Posterior vena cava (tissue), 2 donors: ENCODE results near the gene OAS3. TPM values are rescaled to one million over a fixed set of nuclear protein-coding genes. Genes with fewer than 3 reads are reported as not detected.
A peak's percentile ranks its signal among the peaks of the same experiment; 100 is the strongest.
"Not testable (repeated sequence)": the region's sequence is repeated elsewhere in the genome, so short reads cannot be mapped to it uniquely, and the experiment has no call there.

ENCODE experiments used
- DNase-seq: peaks from one replicate; pipeline ENCODE4 v3.0.0-alpha.2; 2020; ENCODE audit warnings: low spot score
- intact Hi-C, 2 donors: fragments of 100-400 bp; cut with DNase I; formaldehyde crosslinking; loops; one replicate each; pipeline versions ENCODE4 v1.14.1 to v1.14.2; 2022 to 2023
- total RNA-seq, 2 donors: library from RNA; stranded (reverse); fragmentation: NEBNext Ultra II Directional; extraction: Animal tissue kit (Norgen Biotek cat#: 25700); gene quantifications; one replicate each; pipeline ENCODE4 v1.2.1, GENCODE V29; 2021
- donor health status: DM: yes; HTN: yes; CAD: no.
- donor health status: DM: yes; HTN: yes; CAD: no.

The OAS3 gene
- total RNA-seq, 2 donors from 2014 or later, result 11.3 to 21.1 TPM

DNA sequence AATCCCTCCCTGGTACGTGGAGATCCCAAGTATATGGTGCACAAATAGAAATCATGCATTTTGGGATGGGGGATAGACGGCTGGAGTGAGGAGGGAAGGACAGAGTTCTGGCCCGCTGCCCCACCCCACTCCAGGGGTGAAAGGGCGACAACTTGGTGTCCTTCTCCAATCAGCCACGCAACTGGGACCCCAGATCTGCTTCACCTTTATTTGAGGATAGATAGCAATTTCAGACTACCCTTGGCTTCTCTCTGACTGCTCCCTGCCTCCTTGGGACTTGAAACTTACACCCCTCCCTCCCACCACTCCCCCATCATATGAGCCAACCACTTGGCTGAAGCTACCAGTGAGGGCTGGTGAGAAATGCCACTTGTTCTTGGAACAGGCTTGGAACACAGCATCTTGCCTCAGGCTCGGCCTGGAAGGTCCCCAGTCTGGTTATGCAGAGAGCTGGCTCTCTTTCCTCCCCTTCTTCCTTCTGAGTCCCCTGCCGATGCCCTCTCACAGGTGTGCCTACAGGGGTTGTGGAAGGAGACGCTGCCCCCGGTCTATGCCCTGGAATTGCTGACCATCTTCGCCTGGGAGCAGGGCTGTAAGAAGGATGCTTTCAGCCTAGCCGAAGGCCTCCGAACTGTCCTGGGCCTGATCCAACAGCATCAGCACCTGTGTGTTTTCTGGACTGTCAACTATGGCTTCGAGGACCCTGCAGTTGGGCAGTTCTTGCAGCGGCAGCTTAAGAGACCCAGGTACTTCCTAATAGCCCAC is 8.1 kb downstream of the OAS3 start:
- DNase-seq, result no peak
- intact Hi-C loops, result no loop called here

- DNase-seq, result no peak
- intact Hi-C loops, result no loop called here
Observed at GRCh38 chr12:112947314-112947713, 9.0 kb downstream of the OAS3 start.

DNA sequence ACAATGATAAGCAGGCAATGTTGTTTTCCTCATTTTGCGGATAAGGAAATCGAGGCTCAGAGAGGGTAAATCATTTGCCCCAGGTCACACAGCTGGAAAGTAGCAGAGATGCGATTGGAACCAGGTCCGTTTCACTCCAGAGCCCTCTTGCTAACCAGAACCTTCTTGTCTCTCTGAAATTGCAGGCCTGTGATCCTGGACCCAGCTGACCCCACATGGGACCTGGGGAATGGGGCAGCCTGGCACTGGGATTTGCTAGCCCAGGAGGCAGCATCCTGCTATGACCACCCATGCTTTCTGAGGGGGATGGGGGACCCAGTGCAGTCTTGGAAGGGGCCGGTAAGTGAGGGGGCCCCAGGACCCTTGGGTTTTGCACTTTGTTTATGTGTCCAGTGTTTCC is 9.5 kb downstream of the OAS3 start:
- intact Hi-C loops, result no loop called here
- no peak for DNase-seq

DNA sequence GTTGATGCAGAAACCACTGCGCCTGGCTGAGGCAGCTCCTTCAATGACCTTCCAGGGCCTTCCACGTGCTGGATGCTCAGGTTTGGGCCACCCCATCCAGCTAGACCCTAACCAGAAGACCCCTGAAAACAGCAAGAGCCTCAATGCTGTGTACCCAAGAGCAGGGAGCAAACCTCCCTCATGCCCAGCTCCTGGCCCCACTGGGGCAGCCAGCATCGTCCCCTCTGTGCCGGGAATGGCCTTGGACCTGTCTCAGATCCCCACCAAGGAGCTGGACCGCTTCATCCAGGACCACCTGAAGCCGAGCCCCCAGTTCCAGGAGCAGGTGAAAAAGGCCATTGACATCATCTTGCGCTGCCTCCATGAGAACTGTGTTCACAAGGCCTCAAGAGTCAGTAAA is 10.5 kb downstream of the OAS3 start:
- intact Hi-C loops, result no loop called here
- no peak for DNase-seq

- intact Hi-C loops, result no loop called here
- no peak for DNase-seq
Observed at GRCh38 chr12:112950701-112951100, 12.4 kb downstream of the OAS3 start.

DNA sequence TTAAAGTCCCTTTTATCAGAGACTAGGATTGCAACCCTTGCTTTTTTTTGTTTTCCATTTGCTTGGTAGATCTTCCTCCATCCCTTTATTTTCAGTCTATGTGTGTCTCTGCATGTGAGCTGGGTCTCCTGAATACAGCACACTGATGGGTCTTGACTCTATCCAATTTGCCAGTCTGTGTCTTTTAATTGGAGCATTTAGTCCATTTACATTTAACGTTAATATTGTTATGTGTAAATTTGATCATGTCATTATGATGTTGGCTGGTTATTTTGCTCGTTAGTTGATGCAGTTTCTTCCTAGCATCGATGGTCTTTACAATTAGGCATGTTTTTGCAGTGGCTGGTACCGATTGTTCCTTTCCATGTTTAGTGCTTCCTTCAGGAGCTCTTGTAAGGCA is 18.9 kb downstream of the OAS3 start:
- intact Hi-C loops, DNase-seq: not testable (repeated sequence)

DNA sequence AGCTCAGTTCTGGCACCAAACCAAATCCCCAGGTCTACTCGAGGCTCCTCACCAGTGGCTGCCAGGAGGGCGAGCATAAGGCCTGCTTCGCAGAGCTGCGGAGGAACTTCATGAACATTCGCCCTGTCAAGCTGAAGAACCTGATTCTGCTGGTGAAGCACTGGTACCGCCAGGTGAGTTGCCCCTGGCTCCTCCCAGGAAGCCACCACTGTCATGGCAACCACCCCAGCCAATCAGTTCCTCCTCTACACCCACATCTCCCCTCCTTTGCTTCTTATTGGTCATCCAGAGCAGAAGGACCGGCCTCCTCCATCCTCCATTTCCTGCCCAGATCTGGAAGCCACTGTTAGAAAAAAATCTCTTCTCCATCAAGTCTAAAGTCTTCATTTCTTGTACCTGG is 22.8 kb downstream of the OAS3 start:
- intact Hi-C loops, result no loop called here
- DNase-seq, result no peak

DNA sequence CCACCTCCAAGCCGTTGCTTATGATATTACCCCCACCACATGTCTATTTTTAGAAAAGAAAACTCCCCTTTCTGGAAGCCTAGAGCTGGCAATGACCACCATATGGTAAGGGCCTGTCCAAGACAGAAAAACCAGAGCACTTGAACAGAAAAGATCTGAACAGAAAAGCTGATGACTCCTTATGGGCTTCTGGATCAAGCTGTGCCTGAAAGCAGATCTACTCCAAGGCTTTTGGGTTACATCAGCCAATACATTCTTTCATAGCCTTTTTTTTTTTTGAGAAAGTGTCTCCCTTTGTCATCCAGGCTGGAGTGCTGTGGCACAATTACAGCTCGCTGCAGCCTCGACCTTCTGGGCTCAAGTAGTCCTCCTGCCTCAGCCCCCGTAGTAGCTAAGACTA is 23.3 kb downstream of the OAS3 start:
- intact Hi-C loops, result no loop called here
- DNase-seq, result no peak

DNA sequence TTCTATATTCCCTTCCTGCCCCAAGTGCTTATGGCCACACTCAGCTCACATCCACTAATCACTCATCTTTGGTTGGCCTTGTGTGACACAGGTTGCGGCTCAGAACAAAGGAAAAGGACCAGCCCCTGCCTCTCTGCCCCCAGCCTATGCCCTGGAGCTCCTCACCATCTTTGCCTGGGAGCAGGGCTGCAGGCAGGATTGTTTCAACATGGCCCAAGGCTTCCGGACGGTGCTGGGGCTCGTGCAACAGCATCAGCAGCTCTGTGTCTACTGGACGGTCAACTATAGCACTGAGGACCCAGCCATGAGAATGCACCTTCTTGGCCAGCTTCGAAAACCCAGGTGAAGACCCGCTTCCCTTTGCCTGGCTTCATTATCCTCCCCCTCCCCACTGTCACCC is 24.3 kb downstream of the OAS3 start:
- intact Hi-C loops, result no loop called here
- DNase-seq, result peak; percentile 61

GRCh38 chr12:112963227-112963861 is 25.1 kb downstream of the OAS3 start:
- DNase-seq, result peak; percentile 72

GRCh38 chr12:112964067-112964670 is 25.9 kb downstream of the OAS3 start:
- intact Hi-C loops, result no loop called here
- peak; percentile 59 for DNase-seq

More at GRCh38 chr12:112963227-112963861, 25.1 kb downstream of the OAS3 start:
- intact Hi-C loops, result no loop called here

DNA sequence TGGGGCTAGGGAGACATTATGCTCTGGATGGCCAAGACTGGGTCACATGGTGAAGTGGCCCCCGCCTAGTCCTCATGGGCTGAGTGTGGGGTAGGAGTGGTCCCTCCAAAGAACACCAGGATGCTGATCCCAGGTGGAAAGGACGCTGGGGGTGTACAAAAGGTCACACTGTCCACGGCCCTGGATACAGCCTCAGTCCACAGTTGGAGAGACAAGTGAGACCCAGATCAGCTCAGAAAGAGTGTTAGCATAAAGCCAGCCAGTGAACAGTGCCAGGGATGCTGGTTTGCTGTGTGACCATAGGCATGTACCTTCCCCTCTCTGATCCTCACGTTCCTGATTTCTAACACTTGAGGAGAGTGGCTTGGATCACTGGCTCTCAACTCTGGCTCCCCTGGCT is 26.6 kb downstream of the OAS3 start:
- peak; percentile 44 for DNase-seq
- intact Hi-C loops, result no loop called here

- peak; percentile 46 for DNase-seq
- intact Hi-C loops, result no loop called here
Observed at GRCh38 chr12:112965643-112966042, 27.4 kb downstream of the OAS3 start.

DNA sequence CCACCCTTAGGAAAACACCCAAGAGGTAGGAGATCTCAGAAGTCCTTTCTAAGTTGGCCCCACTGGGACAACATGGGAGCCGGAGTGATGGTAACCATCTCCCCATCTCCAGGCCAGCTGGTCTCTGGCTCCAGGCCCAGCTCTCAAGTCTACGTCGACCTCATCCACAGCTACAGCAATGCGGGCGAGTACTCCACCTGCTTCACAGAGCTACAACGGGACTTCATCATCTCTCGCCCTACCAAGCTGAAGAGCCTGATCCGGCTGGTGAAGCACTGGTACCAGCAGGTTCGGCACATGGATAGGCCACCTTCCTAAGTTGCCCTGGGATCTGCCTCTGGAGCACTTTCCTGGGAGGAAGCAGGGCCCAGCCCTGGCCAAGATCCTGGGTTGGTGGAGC is 29.0 kb downstream of the OAS3 start:
- DNase-seq, result no peak
- intact Hi-C loops, result no loop called here

DNA sequence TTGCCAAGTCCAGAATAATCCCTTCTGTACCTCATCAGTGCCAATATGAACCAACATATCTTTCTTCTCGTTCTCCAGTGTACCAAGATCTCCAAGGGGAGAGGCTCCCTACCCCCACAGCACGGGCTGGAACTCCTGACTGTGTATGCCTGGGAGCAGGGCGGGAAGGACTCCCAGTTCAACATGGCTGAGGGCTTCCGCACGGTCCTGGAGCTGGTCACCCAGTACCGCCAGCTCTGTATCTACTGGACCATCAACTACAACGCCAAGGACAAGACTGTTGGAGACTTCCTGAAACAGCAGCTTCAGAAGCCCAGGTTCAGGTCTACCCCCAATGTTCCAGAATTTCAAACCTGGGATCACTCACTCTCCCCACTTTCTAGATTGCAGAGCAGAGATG is 29.6 kb downstream of the OAS3 start:
- no peak for DNase-seq
- intact Hi-C loops, result no loop called here

DNA sequence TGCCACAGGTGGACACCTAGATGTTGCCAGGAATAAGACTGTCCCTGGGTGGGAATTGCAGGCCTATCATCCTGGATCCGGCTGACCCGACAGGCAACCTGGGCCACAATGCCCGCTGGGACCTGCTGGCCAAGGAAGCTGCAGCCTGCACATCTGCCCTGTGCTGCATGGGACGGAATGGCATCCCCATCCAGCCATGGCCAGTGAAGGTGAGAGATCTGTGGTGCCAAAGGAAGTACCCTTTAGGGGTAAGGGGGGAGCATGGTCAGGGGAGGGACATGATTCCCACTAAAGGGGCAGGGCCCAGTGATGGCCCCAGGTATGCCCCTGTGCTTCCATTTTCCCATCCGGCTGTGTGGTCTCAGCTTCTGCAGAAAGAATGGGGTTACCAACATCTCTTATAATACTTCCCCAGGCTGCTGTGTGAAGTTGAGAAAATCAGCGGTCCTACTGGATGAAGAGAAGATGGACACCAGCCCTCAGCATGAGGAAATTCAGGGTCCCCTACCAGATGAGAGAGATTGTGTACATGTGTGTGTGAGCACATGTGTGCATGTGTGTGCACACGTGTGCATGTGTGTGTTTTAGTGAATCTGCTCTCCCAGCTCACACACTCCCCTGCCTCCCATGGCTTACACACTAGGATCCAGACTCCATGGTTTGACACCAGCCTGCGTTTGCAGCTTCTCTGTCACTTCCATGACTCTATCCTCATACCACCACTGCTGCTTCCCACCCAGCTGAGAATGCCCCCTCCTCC is 31.5 kb downstream of the OAS3 start:
- DNase-seq, result peak; percentile 58

GRCh38 chr12:112970391-112970790 is 32.1 kb downstream of the OAS3 start:
- intact Hi-C loops, result no loop called here
- no peak for DNase-seq

More for the DNA sequence above, 31.5 kb downstream of the OAS3 start:
- intact Hi-C loops, result no loop called here

DNA sequence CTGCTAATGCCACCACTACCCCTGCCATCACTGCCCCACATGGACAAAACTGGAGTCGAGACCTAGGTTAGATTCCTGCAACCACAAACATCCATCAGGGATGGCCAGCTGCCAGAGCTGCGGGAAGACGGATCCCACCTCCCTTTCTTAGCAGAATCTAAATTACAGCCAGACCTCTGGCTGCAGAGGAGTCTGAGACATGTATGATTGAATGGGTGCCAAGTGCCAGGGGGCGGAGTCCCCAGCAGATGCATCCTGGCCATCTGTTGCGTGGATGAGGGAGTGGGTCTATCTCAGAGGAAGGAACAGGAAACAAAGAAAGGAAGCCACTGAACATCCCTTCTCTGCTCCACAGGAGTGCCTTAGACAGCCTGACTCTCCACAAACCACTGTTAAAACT is 33.0 kb downstream of the OAS3 start:
- peak; percentile 46 for DNase-seq
- intact Hi-C loops, result no loop called here

DNA sequence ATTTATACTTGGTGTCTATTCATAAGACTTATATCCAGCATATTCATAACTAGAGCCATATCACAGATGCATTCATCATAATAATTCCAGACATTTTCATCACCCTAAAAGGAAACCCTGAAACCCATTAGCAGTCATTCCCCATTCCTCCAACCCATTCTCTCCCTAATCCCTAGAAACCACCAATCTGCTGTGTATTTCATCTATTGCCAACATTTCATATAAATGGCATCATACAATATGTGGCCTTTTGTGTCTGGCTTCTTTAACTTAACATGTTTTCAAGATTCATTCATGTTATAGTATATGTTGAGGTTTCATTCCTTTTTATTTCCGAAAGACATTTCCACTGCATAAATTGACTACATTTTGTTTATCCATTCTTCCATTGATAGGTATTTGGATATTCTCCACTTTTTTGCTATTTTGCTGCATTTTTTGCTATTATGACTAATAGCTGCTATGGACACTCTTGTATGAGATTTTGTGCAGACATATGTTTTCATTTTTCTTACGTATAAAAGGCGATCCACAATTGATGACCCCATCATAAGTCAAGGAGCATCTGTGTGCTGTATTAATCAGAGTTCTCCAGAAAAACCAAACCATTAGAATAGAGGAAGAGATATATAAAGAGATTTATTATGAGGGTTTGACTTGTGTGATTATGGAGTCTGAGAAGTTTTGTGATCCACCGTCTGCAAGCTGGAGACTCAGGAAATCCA is 34.9 kb downstream of the OAS3 start:
- DNase-seq, result no peak
- intact Hi-C loops, result no loop called here
